ENCODE measurements around the gene PPP1R9B.

The PPP1R9B gene

DNA sequence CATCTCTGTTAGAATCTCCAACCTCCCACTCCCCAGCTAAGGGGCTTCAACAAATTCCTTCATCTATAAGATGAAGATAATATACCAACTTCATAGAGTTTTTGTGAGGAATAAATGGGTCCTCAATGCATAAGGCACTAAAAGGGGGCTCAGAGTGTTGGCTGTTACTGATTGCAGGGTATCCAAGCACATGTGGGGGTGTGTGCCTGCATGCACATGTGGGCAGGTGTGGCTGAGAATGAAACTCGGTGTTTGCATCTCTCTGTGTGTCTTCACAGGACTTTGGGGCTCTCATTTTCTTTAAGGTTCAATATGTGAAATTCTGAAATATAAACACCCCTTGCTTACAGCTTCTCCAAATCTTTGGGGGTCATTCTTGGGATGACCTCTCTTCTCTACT is 4.1 kb upstream of the PPP1R9B start:
- TF ChIP-seq ZNF565 (CRISPR knock-in tag; conservative IDR thresholded peaks at IDR 0.05; ENCODE audit: low read depth) (no peak), ZNF70 (CRISPR knock-in tag; IDR thresholded peaks at IDR 0.05) (no peak), ARNTL (CRISPR knock-in tag; IDR thresholded peaks at IDR 0.05; ENCODE audit: borderline replicate concordance, low read depth) (no peak), RARB (CRISPR knock-in tag; IDR thresholded peaks at IDR 0.05) (no peak), ZC3H10 (CRISPR knock-in tag; IDR thresholded peaks at IDR 0.05) (no peak), TOX (CRISPR knock-in tag; IDR thresholded peaks at IDR 0.05; ENCODE audit: borderline replicate concordance) (no peak), BACH2 (CRISPR knock-in tag; IDR thresholded peaks at IDR 0.05; ENCODE audit: borderline replicate concordance) (no peak), GLIS3 (CRISPR knock-in tag; IDR thresholded peaks at IDR 0.05) (no peak), TCF4 (CRISPR knock-in tag; IDR thresholded peaks at IDR 0.05; ENCODE audit: borderline replicate concordance) (no peak), CSDC2 (CRISPR knock-in tag; IDR thresholded peaks at IDR 0.05) (no peak), ZFP30 (CRISPR knock-in tag; IDR thresholded peaks at IDR 0.05) (no peak), PPARA (CRISPR knock-in tag; IDR thresholded peaks at IDR 0.05; ENCODE audit: borderline replicate concordance) (no peak)
- TF ChIP-seq, protein P1, sequence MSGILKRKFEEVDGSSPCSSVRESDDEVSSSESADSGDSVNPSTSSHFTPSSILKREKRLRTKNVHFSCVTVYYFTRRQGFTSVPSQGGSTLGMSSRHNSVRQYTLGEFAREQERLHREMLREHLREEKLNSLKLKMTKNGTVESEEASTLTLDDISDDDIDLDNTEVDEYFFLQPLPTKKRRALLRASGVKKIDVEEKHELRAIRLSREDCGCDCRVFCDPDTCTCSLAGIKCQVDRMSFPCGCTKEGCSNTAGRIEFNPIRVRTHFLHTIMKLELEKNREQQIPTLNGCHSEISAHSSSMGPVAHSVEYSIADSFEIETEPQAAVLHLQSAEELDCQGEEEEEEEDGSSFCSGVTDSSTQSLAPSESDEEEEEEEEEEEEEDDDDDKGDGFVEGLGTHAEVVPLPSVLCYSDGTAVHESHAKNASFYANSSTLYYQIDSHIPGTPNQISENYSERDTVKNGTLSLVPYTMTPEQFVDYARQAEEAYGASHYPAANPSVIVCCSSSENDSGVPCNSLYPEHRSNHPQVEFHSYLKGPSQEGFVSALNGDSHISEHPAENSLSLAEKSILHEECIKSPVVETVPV (CRISPR knock-in tag; IDR thresholded peaks at IDR 0.05), result no peak
- TF ChIP-seq, protein P2, sequence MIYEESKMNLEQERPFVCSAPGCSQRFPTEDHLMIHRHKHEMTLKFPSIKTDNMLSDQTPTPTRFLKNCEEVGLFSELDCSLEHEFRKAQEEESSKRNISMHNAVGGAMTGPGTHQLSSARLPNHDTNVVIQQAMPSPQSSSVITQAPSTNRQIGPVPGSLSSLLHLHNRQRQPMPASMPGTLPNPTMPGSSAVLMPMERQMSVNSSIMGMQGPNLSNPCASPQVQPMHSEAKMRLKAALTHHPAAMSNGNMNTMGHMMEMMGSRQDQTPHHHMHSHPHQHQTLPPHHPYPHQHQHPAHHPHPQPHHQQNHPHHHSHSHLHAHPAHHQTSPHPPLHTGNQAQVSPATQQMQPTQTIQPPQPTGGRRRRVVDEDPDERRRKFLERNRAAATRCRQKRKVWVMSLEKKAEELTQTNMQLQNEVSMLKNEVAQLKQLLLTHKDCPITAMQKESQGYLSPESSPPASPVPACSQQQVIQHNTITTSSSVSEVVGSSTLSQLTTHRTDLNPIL (CRISPR knock-in tag; IDR thresholded peaks at IDR 0.05; ENCODE audit: low read depth), result no peak
- TF ChIP-seq, protein P3, sequence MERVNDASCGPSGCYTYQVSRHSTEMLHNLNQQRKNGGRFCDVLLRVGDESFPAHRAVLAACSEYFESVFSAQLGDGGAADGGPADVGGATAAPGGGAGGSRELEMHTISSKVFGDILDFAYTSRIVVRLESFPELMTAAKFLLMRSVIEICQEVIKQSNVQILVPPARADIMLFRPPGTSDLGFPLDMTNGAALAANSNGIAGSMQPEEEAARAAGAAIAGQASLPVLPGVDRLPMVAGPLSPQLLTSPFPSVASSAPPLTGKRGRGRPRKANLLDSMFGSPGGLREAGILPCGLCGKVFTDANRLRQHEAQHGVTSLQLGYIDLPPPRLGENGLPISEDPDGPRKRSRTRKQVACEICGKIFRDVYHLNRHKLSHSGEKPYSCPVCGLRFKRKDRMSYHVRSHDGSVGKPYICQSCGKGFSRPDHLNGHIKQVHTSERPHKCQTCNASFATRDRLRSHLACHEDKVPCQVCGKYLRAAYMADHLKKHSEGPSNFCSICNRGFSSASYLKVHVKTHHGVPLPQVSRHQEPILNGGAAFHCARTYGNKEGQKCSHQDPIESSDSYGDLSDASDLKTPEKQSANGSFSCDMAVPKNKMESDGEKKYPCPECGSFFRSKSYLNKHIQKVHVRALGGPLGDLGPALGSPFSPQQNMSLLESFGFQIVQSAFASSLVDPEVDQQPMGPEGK (CRISPR knock-in tag; IDR thresholded peaks at IDR 0.05; ENCODE audit: borderline replicate concordance), result no peak
- ATAC-seq, result no peak

DNA sequence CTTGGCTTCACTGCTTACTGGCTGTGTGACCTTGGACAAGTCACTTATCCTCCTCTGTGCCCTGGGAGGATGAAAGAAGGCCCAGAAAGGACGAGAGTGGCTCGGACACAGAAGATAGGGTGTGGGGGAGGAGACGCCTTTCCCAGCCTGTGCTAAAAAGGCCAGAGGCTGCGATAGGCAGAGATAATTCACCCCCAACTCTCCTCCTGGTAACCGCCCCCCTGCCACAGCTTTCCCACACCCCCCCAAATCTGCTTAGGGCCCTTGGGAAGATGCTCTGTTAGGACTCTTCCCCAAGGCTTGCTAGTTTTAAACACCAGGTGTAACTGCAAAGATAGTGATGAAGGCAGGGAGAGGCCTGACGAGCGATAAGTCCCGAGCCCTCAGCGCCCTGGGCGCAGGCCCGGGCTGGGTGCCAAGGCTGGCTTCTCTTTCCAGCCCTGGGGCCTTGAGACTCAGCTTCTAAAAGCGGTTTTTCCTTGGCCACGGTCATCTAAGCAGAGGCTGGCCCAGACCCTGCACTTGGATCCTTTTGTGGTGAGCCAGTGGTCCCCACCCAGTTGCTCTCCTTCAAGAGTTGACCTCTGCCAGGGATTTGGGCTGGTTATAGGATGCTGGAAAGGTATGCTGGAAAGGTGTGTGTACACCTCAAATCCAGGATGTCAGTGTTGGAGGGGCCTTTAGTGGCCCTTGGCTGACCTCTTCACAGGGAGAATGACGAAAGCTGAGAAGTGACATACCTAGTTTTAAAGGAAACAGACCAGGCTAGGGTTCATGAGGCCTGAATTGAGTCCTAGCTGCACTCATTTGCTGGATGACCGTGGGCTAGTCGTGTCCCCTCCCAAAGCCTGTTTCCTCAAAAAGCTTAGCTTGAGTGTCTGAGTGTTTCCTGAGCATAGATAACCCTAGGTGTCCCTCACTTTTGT is 3.4 kb upstream of the PPP1R9B start:
- TF ChIP-seq, protein P4, sequence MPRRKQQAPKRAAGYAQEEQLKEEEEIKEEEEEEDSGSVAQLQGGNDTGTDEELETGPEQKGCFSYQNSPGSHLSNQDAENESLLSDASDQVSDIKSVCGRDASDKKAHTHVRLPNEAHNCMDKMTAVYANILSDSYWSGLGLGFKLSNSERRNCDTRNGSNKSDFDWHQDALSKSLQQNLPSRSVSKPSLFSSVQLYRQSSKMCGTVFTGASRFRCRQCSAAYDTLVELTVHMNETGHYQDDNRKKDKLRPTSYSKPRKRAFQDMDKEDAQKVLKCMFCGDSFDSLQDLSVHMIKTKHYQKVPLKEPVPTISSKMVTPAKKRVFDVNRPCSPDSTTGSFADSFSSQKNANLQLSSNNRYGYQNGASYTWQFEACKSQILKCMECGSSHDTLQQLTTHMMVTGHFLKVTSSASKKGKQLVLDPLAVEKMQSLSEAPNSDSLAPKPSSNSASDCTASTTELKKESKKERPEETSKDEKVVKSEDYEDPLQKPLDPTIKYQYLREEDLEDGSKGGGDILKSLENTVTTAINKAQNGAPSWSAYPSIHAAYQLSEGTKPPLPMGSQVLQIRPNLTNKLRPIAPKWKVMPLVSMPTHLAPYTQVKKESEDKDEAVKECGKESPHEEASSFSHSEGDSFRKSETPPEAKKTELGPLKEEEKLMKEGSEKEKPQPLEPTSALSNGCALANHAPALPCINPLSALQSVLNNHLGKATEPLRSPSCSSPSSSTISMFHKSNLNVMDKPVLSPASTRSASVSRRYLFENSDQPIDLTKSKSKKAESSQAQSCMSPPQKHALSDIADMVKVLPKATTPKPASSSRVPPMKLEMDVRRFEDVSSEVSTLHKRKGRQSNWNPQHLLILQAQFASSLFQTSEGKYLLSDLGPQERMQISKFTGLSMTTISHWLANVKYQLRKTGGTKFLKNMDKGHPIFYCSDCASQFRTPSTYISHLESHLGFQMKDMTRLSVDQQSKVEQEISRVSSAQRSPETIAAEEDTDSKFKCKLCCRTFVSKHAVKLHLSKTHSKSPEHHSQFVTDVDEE (CRISPR knock-in tag; IDR thresholded peaks at IDR 0.05), result no peak
- TF ChIP-seq ISL1 (CRISPR knock-in tag; IDR thresholded peaks at IDR 0.05), result no peak
- no peak for TF ChIP-seq ZFP30 (CRISPR knock-in tag; IDR thresholded peaks at IDR 0.05)
- no peak for TF ChIP-seq ZNF8 (CRISPR knock-in tag; IDR thresholded peaks at IDR 0.05)
- no peak for TF ChIP-seq SNAI2 (CRISPR knock-in tag; IDR thresholded peaks at IDR 0.05)
- no peak for TF ChIP-seq TOX (CRISPR knock-in tag; IDR thresholded peaks at IDR 0.05; ENCODE audit: borderline replicate concordance)
- TF ChIP-seq ESRRG (CRISPR knock-in tag; IDR thresholded peaks at IDR 0.05), result no peak
- no peak for TF ChIP-seq PPARA (CRISPR knock-in tag; IDR thresholded peaks at IDR 0.05; ENCODE audit: borderline replicate concordance)
- TF ChIP-seq GLIS3 (CRISPR knock-in tag; IDR thresholded peaks at IDR 0.05), result no peak
- TF ChIP-seq RARB (CRISPR knock-in tag; IDR thresholded peaks at IDR 0.05), result no peak
- TF ChIP-seq TCF4 (CRISPR knock-in tag; IDR thresholded peaks at IDR 0.05; ENCODE audit: borderline replicate concordance), result no peak
- TF ChIP-seq, protein P1 (CRISPR knock-in tag; IDR thresholded peaks at IDR 0.05), result no peak
- no peak for TF ChIP-seq BACH2 (CRISPR knock-in tag; IDR thresholded peaks at IDR 0.05; ENCODE audit: borderline replicate concordance)
- TF ChIP-seq ARNTL (CRISPR knock-in tag; IDR thresholded peaks at IDR 0.05; ENCODE audit: borderline replicate concordance, low read depth), result no peak
- TF ChIP-seq CSDC2 (CRISPR knock-in tag; IDR thresholded peaks at IDR 0.05), result no peak
- no peak for TF ChIP-seq ZNF565 (CRISPR knock-in tag; conservative IDR thresholded peaks at IDR 0.05; ENCODE audit: low read depth)
- peak; percentile 2; the same call in 2 of the 3 replicates for ATAC-seq

Data from SK-N-SH treated with all-trans-retinoic acid at 6 μM for 48 hours (cell line).